Uterus (tissue), 2 donors: ENCODE results near the gene TCTA.

Source experiments
- POLR2A ChIP-seq, 2 donors: fragments of 450-650 bp; IDR thresholded peaks; one replicate each; pipeline ENCODE4 v1.6.1; 2016; ENCODE audit warnings: antibody characterized with exemption in 2 of 2, mild to moderate bottlenecking in 1 of 2, moderate library complexity in 1 of 2
- TF ChIP-seq, protein P1 (sequence below), 4 experiments: fragments of 200-600 bp in 2 of 4; fragments of 450-650 bp in 2 of 4; sonication (generic) in 2 of 4; IDR thresholded peaks; one replicate each; pipeline ENCODE4 v1.5.1; 2016 to 2019; ENCODE audit warnings: antibody characterized with exemption in 4 of 4, mild to moderate bottlenecking in 2 of 4, moderate library complexity in 1 of 4

DNA sequence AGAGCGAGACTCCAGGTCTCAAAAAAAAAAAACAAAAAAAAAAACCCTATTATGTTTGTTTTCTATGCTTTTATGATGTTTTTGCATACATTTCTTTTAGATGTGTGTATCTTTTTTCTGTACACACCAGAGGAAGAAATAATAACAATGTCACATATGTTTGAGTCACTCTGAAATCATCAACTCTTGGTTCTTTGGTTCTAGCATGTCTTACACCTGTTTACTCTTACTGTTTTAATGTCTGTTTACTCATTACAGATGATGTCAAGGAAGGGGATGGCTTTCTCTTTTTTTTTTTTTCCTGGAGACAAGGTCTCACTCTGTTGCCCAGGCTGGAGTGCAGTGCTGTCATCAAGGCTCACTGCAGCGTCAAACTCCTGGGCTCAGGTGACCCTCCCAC is 24.5 kb upstream of the TCTA start:
- TF ChIP-seq, protein P1, sequence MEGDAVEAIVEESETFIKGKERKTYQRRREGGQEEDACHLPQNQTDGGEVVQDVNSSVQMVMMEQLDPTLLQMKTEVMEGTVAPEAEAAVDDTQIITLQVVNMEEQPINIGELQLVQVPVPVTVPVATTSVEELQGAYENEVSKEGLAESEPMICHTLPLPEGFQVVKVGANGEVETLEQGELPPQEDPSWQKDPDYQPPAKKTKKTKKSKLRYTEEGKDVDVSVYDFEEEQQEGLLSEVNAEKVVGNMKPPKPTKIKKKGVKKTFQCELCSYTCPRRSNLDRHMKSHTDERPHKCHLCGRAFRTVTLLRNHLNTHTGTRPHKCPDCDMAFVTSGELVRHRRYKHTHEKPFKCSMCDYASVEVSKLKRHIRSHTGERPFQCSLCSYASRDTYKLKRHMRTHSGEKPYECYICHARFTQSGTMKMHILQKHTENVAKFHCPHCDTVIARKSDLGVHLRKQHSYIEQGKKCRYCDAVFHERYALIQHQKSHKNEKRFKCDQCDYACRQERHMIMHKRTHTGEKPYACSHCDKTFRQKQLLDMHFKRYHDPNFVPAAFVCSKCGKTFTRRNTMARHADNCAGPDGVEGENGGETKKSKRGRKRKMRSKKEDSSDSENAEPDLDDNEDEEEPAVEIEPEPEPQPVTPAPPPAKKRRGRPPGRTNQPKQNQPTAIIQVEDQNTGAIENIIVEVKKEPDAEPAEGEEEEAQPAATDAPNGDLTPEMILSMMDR (IDR thresholded peaks at IDR 0.05) = no peak
- no peak for TF ChIP-seq POLR2A (IDR thresholded peaks at IDR 0.05)
